Measurements from ENCODE around the gene GRWD1. TPM values are rescaled to one million over a fixed set of nuclear protein-coding genes. Genes with fewer than 3 reads are reported as not detected.

GRWD1 gene
- total and polyA plus RNA-seq, 2 of the 13 experiments (the other 11 are each of a cell fraction or from before 2014, with no cell fraction given): 10.8 to 46.6 TPM

GRCh38 chr19:48424694-48425219 is 21.0 kb upstream of the GRWD1 start (continued):
- TF ChIP-seq REST (IDR thresholded peaks at IDR 0.05; ENCODE audit: borderline replicate concordance in 1 of 2, low read depth in 1 of 2, low read length in 2 of 2) (no peak), MYPOP (CRISPR knock-in tag; IDR thresholded peaks at IDR 0.05) (no peak), ZC3H4 (CRISPR knock-in tag; IDR thresholded peaks at IDR 0.05; ENCODE audit: borderline replicate concordance) (no peak), PCBP2 (optimal IDR thresholded peaks at IDR 0.05; ENCODE audit: low read depth, low read length, poor library complexity, severe bottlenecking) (no peak), PTBP1 (IDR thresholded peaks at IDR 0.05; ENCODE audit: low read depth, low read length, poor library complexity, severe bottlenecking) (no peak)

GRCh38 chr19:48428670-48429069 is 17.1 kb upstream of the GRWD1 start:
- H3K4me2 ChIP-seq (ENCODE audit: low read depth, low read length): no peak overlapping the region
- H3K4me3 ChIP-seq (replicated peaks in 1 of 3; ENCODE audit: insufficient read depth in 1 of 3, low read depth in 2 of 3, low read length in 3 of 3): no peak overlapping the region
- H4K20me1 ChIP-seq (ENCODE audit: insufficient read depth, low read length): no peaks in the 10 kb centered on the region
- ATAC-seq (no peak), FAIRE-seq (no peak), DNase-seq (ENCODE audit: low spot score) (no peak)
- H2AFZ ChIP-seq (ENCODE audit: low read length): no peak overlapping the region
- no peaks in the 10 kb centered on the region for H3K79me2 ChIP-seq (ENCODE audit: insufficient read depth, low read length)
- no peaks in the 10 kb centered on the region for H3K36me3 ChIP-seq (replicated peaks in 1 of 2; ENCODE audit: control insufficient read depth in 1 of 2, insufficient read depth in 2 of 2, low read length in 2 of 2)
- no peak overlapping the region for H3K9ac ChIP-seq (ENCODE audit: insufficient read depth, low read depth, low read length)
- H3K4me1 ChIP-seq (ENCODE audit: insufficient read depth, low read length): 0 out of 2 replicates have a peak, but pooled peaks cover 1% of the 10 kb centered on the region
- ChIA-PET CTCF (ENCODE audit: low intra/inter-chr PET ratio, low total read pairs) (no interaction called here), POLR2A (no interaction called here)
- no peaks in the 10 kb centered on the region for H3K9me3 ChIP-seq (ENCODE audit: low read length)
- no peaks in the 10 kb centered on the region for H3K27me3 ChIP-seq (ENCODE audit: control insufficient read depth in 1 of 2, insufficient read depth in 2 of 2, low read length in 2 of 2)
- TF ChIP-seq SMARCE1 (IDR thresholded peaks at IDR 0.05; ENCODE audit: borderline replicate concordance): no peak
- H3K27ac ChIP-seq (ENCODE audit: extremely low read length, insufficient read depth, low read length): no peak overlapping the region
- no TSS peak for BruUV-seq (replicated peaks)
- in situ Hi-C loops (cut with HindIII; ENCODE audit: extremely low pct_ligation_motif_present, low pct_unique_long_range_greater_than_20kb): no loop called here
- WGBS (ENCODE audit: low lambda C conversion rate): 73% methylated on average over 1 of the region's 1 CpG
- intact Hi-C loops (cut with micrococcal nuclease; ENCODE audit: unreplicated experiment): no loop called here

Measured in HepG2 (cell line).